CD4-positive, alpha-beta T cell (primary cell): ENCODE measurements around the gene MTG2. TPM values are rescaled to one million over a fixed set of nuclear protein-coding genes. Genes with fewer than 3 reads are reported as not detected.

ENCODE experiments used
- ATAC-seq: fragments of 200-7000 bp; cut with Tn5 transposase; one replicate; pipeline ENCODE4 v1.10.0; 2022; ENCODE audit warnings: mild to moderate bottlenecking; ENCODE audit not compliant: poor library complexity
- CTCF ChIA-PET: fragments of 350-600 bp; sonication (Branson Sonifier 250); formaldehyde crosslinking; loops from one replicate; lab custom pipeline; 2021; ENCODE audit warnings: antibody characterized with exemption, inconsistent platforms; lab: Charles Lee
- POLR2A ChIA-PET: fragments of 350-600 bp; sonication (Branson Sonifier 250); formaldehyde crosslinking; loops from one replicate; lab custom pipeline; 2021; ENCODE audit warnings: antibody characterized with exemption, inconsistent platforms; lab: Charles Lee
- DNase-seq, 14 experiments: peaks; one replicate each; pipeline ENCODE4 v3.0.0-alpha.2; 2013 to 2020; ENCODE audit warnings: mixed read lengths in 2 of 14
- H3K27ac ChIP-seq, 2 donors: one replicate each; pipeline versions ENCODE4 v1.5.1 to v1.7.0; 2013; ENCODE audit warnings: low read length in 2 of 2, low read depth in 1 of 2, mild to moderate bottlenecking in 1 of 2
- H3K27me3 ChIP-seq, 2 experiments: 1 replicate in 1 of 2; 2 replicates in 1 of 2; pipeline versions ENCODE4 v1.6.1 to v1.7.0; 2013; ENCODE audit warnings: low read length in 2 of 2, control low read depth in 1 of 2, mild to moderate bottlenecking in 1 of 2, moderate library complexity in 1 of 2; ENCODE audit not compliant: insufficient read depth in 2 of 2, control insufficient read depth in 1 of 2
- H3K36me3 ChIP-seq: one replicate; pipeline ENCODE4 v1.6.1; 2013; ENCODE audit warnings: low read length, control low read depth; ENCODE audit not compliant: insufficient read depth
- H3K4me1 ChIP-seq: one replicate; pipeline ENCODE4 v1.6.1; 2013; ENCODE audit warnings: low read length, control low read depth; ENCODE audit not compliant: insufficient read depth
- H3K4me3 ChIP-seq: one replicate; pipeline ENCODE4 v1.5.1; 2013; ENCODE audit warnings: mild to moderate bottlenecking, low read length, moderate library complexity
- H3K9me3 ChIP-seq, 2 experiments: 1 replicate in 1 of 2; 2 replicates in 1 of 2; pipeline versions ENCODE4 v1.6.1 to v1.7.0; 2013; ENCODE audit warnings: low read length in 2 of 2, mild to moderate bottlenecking in 2 of 2, control low read depth in 1 of 2, moderate library complexity in 1 of 2; ENCODE audit not compliant: control insufficient read depth in 1 of 2, insufficient read depth in 1 of 2
- H3K27ac Mint-ChIP-seq: one replicate; pipeline ENCODE4 v1.8.0; 2020; ENCODE audit warnings: mixed read lengths
- H3K27me3 Mint-ChIP-seq: one replicate; pipeline ENCODE4 v1.8.0; 2021; ENCODE audit warnings: mixed read lengths
- H3K36me3 Mint-ChIP-seq: one replicate; pipeline ENCODE4 v1.8.0; 2021; ENCODE audit warnings: low read depth, mixed read lengths
- H3K4me1 Mint-ChIP-seq: one replicate; pipeline ENCODE4 v1.8.0; 2021; ENCODE audit warnings: low read depth, mixed read lengths
- H3K4me3 Mint-ChIP-seq: one replicate; pipeline ENCODE4 v1.8.0; 2020; ENCODE audit warnings: mild to moderate bottlenecking, mixed read lengths
- H3K9me3 Mint-ChIP-seq: one replicate; pipeline ENCODE4 v1.8.0; 2020; ENCODE audit warnings: mixed read lengths
- CTCF ChIP-seq: fragments of 200-600 bp; IDR thresholded peaks from one replicate; pipeline ENCODE4 v1.8.0; 2022; ENCODE audit warnings: antibody characterized with exemption, mild to moderate bottlenecking
- intact Hi-C, 2 experiments: fragments of 100-400 bp; cut with DNase I in 1 of 2; cut with micrococcal nuclease in 1 of 2; formaldehyde crosslinking; loops; one replicate each; pipeline versions ENCODE4 v1.15.1 to v1.9.0; 2023 to 2025; cut with DNase I, micrococcal nuclease
- total RNA-seq, 174 experiments: library from RNA in 2 of 174; stranded (reverse) in 2 of 174; gene quantifications; one replicate each; pipeline ENCODE4 v1.2.3 and lab custom pipeline; 2021 to 2026

The MTG2 gene
- total RNA-seq, 2 experiments from 2014 or later, result 9.5 to 9.9 TPM

- H3K4me1 ChIP-seq, result peaks cover 23% of the 10 kb centered on the region
- Mint-ChIP-seq H3K27ac (no peak overlapping the region), H3K4me1 (peaks cover 6% of the 10 kb centered on the region), H3K36me3 (peaks cover 28% of the 10 kb centered on the region), H3K4me3 (no peak overlapping the region), H3K9me3 (no peaks in the 10 kb centered on the region), H3K27me3 (no peaks in the 10 kb centered on the region)
- no peaks in the 10 kb centered on the region for H3K9me3 ChIP-seq
- ChIA-PET CTCF (no interaction called here), POLR2A (no interaction called here)
- no peaks in the 10 kb centered on the region for H3K27me3 ChIP-seq
- no peak overlapping the region for H3K27ac ChIP-seq
- DNase-seq, result peak in 2 of 14 experiments; percentile 31 to 44
- intact Hi-C loops, result loop anchor here in 1 of 2 experiments (5.0 kb wide), 1 partner anchor 133 kb away; no protein-coding TSS in a partner anchor
- H3K36me3 ChIP-seq, result peaks cover 50% of the 10 kb centered on the region
- TF ChIP-seq CTCF, result no peak
- H3K4me3 ChIP-seq, result no peak overlapping the region
- peak; percentile 21 for ATAC-seq
Observed at GRCh38 chr20:62159839-62160238, 23.0 kb upstream of the MTG2 start.

GRCh38 chr20:62160253-62160652 lies 22.6 kb upstream of the MTG2 start:
- intact Hi-C loops, result no loop called here
- peaks cover 6% of the 10 kb centered on the region for H3K4me1 Mint-ChIP-seq
- Histone ChIP-seq H3K27me3 (no peaks in the 10 kb centered on the region), H3K4me1 (peaks cover 23% of the 10 kb centered on the region), H3K27ac (no peak overlapping the region), H3K4me3 (no peak overlapping the region), H3K36me3 (peaks cover 54% of the 10 kb centered on the region), H3K9me3 (no peaks in the 10 kb centered on the region)
- H3K27ac Mint-ChIP-seq, result no peak overlapping the region
- H3K36me3 Mint-ChIP-seq, result peaks cover 28% of the 10 kb centered on the region
- no peak for TF ChIP-seq CTCF
- POLR2A ChIA-PET, result no interaction called here
- ATAC-seq (no peak), DNase-seq (no peak)
- no peaks in the 10 kb centered on the region for H3K9me3 Mint-ChIP-seq
- CTCF ChIA-PET, result no interaction called here
- H3K4me3 Mint-ChIP-seq, result no peak overlapping the region
- no peaks in the 10 kb centered on the region for H3K27me3 Mint-ChIP-seq

GRCh38 chr20:62160876-62161275 lies 22.0 kb upstream of the MTG2 start:
- Histone ChIP-seq H3K27me3 (no peaks in the 10 kb centered on the region), H3K9me3 (no peaks in the 10 kb centered on the region), H3K36me3 (peaks cover 56% of the 10 kb centered on the region), H3K4me1 (peaks cover 23% of the 10 kb centered on the region), H3K27ac (no peak overlapping the region), H3K4me3 (no peak overlapping the region)
- Mint-ChIP-seq H3K4me1 (peaks cover 5% of the 10 kb centered on the region), H3K36me3 (peaks cover 34% of the 10 kb centered on the region), H3K4me3 (no peak overlapping the region), H3K27me3 (no peaks in the 10 kb centered on the region), H3K9me3 (no peaks in the 10 kb centered on the region), H3K27ac (no peak overlapping the region)
- ChIA-PET CTCF (no interaction called here), POLR2A (no interaction called here)
- DNase-seq (no peak), ATAC-seq (no peak)
- intact Hi-C loops, result no loop called here
- no peak for TF ChIP-seq CTCF
